NCI-H446 (cell line): ENCODE data around the gene KBTBD6.
"Not testable (repeated sequence)": the region's sequence is repeated elsewhere in the genome, so short reads cannot be mapped to it uniquely, and the experiment has no call there.

Experiments
- DNase-seq, 2 experiments: peaks; one replicate each; lab custom pipeline; 2025; lab: John Stamatoyannopoulos, UW

Gene KBTBD6

GRCh38 chr13:41133951-41134350, 1.3 kb upstream of the KBTBD6 start:
- DNase-seq: no peak

- not testable (repeated sequence) for DNase-seq
These were observed 716 bp downstream of the KBTBD6 start for GRCh38 chr13:41131660-41132511.

- DNase-seq: not testable (repeated sequence)
These were observed 1.4 kb downstream of the KBTBD6 start for GRCh38 chr13:41131189-41131588.

- no peak for DNase-seq
These were observed 2.2 kb downstream of the KBTBD6 start for GRCh38 chr13:41130356-41130755.

- no peak for DNase-seq
These were observed 4.9 kb downstream of the KBTBD6 start for GRCh38 chr13:41127701-41128100.

GRCh38 chr13:41122838-41123237, 9.8 kb downstream of the KBTBD6 start:
- DNase-seq: no peak

GRCh38 chr13:41117869-41118268, 14.7 kb downstream of the KBTBD6 start:
- no peak for DNase-seq

GRCh38 chr13:41111454-41111853, 21.1 kb downstream of the KBTBD6 start:
- no peak for DNase-seq

GRCh38 chr13:41107584-41108014, 25.0 kb downstream of the KBTBD6 start:
- no peak for DNase-seq

GRCh38 chr13:41107104-41107571, 25.5 kb downstream of the KBTBD6 start:
- no peak for DNase-seq

- DNase-seq: no peak
These were observed 32.6 kb downstream of the KBTBD6 start for GRCh38 chr13:41099986-41100385.

- no peak for DNase-seq
These were observed 33.8 kb downstream of the KBTBD6 start for GRCh38 chr13:41098761-41099160.

GRCh38 chr13:41095681-41096080, 36.9 kb downstream of the KBTBD6 start:
- DNase-seq: not testable (repeated sequence)

- no peak for DNase-seq
These were observed 46.5 kb downstream of the KBTBD6 start for GRCh38 chr13:41085961-41086585.

- DNase-seq: no peak
These were observed 52.9 kb downstream of the KBTBD6 start for GRCh38 chr13:41079725-41080124.
